GM19023 (cell line): ENCODE measurements around the gene PMM1.
"Not testable (repeated sequence)": the region's sequence is repeated elsewhere in the genome, so short reads cannot be mapped to it uniquely, and the experiment has no call there.

Source experiments
- ATAC-seq: cut with Tn5 transposase; IDR thresholded peaks from one replicate; pipeline ENCODE4 v1.9.1; 2021; ENCODE audit warnings: mild to moderate bottlenecking, moderate library complexity; ENCODE audit not compliant: unreplicated experiment

The PMM1 gene

DNA sequence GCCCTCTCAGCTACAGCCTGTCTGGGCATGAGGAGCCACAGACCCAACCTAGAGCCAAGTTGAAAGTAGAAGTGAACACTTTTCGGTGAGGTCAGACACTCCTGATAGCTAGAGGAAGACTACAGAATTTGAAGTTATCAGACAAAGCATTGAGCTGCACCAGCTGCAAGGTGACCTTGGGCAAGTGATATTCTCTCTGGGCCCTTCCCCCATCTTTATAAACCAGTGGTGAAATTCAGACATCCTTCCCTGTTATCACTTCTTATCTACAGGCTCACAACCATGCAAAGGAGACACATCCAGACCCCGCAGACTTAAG, 8.0 kb upstream of the PMM1 start:
- ATAC-seq = no peak

DNA sequence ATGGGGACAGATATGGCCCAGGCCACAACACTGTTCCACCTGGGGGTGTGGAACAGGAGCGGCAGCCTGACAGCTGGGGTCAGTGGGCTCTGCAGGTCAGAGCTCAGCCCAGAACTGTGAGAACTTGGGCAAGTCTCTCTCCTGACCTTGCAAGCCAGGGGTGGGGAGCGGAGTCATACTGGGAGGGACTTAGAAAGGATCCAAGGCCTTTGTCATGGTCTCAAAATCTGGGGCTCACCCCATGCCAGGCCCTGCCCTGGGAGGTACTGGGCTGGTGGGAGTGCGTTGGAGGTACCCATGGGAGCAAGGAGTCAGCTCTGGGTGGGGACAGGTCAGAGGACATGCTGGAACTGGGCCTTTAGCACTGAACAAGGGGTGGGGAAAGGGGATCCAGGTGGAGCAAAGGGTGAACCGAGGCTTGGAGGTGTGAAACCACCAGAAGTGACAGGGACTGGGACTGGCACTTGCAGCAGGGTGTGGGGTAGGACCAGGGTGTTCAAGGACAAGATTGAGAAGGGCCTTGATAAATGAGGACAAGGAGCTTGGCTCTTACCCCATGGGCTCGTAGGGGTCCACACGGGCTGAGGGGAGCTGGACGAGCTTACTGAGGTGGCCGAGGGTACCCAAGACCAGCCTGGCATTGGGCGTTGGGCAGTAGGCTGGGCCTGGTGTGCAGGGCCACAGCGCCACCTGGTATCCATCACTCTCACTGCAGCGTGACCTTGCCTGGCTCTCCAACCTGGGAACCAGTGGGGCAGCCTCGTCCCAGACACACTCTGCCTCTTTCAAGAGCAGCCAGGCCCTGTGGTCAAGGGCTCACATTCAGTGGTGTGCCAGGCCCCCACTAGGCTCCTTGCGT, 7.4 kb upstream of the PMM1 start:
- ATAC-seq = no peak

- no peak for ATAC-seq
These were observed 6.1 kb upstream of the PMM1 start for GRCh38 chr22:41595703-41596102.

DNA sequence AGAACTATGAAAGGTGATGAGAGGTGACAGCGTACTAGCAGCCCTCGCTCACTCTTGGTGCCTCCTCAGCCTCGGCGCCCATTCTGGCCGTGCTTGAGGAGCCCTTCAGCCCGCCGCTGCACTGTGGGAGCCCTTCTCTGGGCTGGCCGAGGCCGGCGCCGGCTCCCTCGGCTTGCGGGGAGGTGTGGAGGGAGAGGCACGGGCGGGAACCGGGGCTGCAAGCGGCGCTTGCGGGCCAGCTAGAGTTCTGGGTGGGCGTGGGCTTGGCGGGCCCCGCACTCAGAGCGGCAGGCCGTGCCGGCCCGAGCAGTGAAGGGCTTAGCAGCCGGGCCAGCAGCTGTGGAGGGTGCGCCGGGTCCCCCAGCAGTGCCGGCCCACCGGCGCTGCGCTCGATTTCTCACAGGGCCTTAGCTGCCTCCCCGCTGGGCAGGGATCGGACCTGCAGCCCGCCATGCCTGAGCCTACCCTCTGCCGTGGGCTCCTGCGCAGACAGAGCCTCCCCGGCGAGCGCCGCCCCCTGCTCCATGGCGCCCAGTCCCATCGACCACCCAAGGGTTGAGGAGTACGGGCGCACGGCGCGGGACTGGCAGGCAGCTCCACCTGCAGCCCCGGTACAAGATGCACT, 3.8 kb upstream of the PMM1 start:
- ATAC-seq = not testable (repeated sequence)

- ATAC-seq = no peak
These were observed 2.3 kb downstream of the PMM1 start for GRCh38 chr22:41587347-41587723.

- ATAC-seq = no peak
These were observed 3.7 kb downstream of the PMM1 start for GRCh38 chr22:41585898-41586297.

DNA sequence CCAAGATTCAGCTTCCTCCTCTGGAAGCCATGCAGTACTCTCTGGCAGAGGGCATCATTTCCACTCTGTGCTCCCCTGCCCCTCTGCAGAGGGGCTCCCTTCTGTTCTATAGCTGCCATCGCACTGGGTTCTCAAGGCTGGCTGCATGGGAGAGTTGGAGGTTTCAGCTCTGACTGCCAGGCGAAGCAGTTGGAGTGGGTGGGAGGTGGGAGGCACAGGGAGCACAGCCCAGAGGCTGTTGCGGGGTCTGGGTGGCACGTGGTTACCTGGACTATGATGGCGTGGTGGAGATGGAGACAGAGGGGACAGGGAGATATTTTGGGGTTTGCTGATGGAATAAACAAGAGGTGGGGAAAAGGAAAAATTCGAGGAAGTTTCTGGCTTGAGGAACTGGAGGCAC, 4.8 kb downstream of the PMM1 start:
- no peak for ATAC-seq

DNA sequence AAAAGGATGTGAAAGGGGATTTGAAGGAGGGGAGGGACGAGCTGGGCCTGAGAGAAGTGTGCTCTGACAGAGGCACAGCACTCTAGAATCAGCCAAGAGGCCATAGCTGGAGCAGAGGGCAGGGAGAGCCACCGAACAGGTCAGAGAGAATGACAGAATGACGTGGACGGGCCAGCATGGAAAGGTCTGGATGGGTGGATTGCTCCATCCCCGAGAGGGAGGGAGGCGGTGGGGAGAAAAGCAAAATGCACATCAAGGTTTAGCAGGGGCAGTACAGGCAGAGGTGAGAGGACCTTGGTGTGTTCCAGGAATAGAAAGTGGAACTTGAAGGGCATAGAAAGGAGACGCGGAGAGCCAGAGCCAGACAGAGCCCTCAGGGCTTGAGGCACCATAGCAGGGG, 6.9 kb downstream of the PMM1 start:
- ATAC-seq = no peak

DNA sequence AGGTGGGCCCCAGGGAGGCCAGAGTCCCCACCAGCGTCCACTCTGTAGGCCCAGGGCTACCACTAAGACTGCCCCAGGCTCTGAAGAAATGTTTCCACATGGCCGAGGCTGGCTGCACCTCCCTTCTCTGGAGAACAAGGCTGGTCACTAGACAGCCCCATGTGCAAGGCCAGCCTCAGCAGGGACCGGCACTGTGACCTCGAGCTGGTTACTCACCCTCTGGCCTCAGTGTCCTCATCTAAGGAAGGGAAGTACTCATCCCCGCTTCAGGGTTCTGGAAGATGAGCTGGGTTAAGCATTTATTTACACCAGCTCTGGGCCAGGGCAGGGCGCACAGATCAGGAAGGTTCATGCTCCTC, 9.7 kb downstream of the PMM1 start:
- ATAC-seq = no peak

DNA sequence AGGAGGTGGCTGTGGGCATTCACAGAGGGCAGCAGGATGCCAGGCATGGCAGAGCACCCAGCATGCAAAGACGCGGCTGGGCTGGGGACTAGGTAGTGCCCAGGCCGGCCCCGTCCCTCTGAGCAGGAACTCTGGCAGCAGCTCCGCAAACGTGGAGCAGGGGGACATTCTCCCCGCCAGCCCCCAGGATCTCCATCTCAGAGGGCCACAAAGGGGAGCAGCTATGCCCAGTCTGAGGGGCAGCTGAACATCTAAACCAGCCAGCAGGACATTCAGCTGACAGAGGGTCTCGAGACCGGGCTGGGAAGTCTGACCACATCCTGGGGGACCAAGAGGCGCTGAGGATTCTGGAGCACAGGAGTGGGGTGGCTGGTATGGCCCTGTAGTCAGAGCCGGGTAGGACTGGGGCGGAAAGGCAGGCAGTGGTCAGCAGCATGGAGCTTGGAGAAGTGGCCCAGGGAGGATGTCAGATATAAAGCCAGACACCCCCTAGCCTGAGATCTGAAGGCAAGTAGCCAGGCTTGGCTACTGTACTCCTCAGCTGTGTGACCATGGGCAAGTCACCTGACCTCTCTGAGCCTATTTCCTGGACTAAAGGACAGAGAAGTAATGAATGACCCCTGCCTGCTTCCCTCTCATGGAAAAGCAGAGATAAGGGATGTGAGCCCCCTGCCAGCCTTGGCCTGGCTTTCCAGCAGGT, 10.2 kb downstream of the PMM1 start:
- ATAC-seq = no peak

GRCh38 chr22:41578818-41579217, 10.8 kb downstream of the PMM1 start:
- no peak for ATAC-seq

GRCh38 chr22:41578114-41578513, 11.5 kb downstream of the PMM1 start:
- ATAC-seq = no peak

DNA sequence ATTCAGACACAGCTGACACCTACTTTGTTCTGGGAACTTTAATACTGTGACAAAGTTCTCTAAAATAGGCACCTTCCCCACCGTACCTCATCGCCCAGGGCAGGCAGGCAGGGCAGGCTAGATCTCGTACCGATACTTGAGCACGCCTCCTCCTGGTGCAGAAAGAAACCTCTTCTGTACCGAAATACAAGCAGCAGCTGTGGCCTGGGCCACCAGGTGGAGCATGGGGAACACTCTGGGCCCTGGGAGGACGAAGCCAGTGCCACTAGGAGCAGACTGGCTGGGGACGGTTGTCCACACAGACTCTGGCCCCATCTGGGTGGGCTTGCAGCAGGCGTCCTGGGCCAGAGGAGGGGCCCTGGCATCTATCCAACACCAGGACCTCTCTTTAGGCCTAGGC, 12.8 kb downstream of the PMM1 start:
- ATAC-seq = no peak

- no peak for ATAC-seq
These were observed 14.1 kb downstream of the PMM1 start for GRCh38 chr22:41575533-41575932.

DNA sequence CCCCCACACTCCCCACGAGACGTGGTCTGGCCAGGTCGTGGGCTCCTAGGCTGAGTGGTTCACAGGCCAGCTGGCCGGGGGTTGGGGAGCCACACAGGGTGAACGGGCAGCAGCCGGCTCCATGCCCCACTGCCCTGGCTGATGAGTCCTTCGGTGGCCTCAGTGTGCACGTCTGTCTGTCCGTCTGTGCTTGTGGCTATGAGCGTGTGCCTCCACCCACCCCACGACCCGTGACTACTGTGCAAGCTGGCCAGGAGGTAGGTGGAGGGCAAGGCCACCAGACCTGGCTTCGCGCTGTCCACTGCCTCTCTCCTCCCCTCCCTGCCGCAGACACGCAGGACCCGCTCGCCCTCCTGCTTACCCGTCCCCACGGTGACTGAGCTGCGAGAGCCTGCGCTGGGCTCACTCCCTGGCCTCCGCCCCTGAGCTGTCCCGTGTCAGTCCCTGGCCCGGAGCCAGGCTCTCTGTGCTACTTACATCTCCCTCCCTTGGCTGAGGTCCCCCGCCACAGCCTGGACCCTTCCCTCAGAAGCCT, 14.7 kb downstream of the PMM1 start:
- no peak for ATAC-seq

- ATAC-seq = no peak
These were observed 16.0 kb downstream of the PMM1 start for GRCh38 chr22:41573677-41574076.

DNA sequence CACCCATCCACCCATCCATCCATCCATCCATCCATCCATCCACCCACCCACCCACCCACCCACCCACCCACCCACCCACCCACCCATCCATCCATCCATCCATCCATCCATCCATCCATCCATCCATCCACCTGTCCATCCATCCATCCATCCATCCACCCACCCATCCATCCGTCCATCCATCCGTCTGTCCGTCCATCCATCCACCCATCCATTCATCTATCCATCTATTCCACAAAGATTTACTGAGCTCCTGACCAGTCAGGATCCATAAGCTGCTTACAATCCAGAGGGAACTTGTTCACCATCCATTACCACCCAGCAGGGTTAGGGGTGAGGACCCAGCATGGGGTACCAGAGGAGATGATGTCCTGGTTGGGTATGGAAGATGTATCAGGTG, 17.3 kb downstream of the PMM1 start:
- not testable (repeated sequence) for ATAC-seq

DNA sequence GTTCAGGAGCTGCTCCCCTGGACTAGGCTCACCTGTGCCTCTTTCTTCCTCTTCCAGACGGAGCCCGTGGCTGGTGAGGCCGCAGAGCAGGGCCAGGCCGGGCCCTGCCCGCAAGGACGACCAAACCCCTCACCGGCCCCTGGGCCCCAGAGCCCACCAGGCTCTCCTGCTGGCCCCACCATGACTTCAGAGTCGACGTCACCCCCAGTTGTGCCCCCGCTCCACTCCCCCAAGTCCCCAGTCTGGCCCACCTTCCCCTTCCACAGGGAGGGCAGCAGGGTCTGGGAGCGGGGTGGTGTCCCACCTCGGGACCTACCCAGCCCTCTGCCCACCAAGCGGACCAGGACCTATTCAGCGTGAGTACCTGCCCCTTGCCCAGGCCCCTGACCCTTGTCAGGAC, 17.9 kb downstream of the PMM1 start:
- ATAC-seq = no peak

DNA sequence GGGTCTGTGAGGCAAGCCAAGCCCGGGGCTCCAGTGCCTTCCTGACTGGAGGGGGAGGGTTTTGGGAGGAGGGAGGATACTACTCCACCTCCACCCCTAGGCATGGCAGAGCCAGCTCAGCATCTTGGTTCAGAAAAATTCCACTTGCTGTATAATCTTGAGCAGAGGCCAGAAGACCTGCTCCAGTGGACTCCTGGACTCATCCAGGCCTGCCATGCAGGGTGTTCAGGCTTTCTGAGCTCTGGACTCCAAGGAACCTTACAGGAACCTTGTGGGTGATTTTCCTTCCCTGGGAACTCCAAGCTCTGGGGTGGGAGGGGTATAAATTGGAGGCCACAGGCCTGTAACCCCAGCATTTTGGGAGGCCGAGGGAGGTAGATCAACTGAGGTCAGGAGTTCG, 19.4 kb downstream of the PMM1 start:
- ATAC-seq = no peak

GRCh38 chr22:41568811-41569210, 20.8 kb downstream of the PMM1 start:
- ATAC-seq = no peak

DNA sequence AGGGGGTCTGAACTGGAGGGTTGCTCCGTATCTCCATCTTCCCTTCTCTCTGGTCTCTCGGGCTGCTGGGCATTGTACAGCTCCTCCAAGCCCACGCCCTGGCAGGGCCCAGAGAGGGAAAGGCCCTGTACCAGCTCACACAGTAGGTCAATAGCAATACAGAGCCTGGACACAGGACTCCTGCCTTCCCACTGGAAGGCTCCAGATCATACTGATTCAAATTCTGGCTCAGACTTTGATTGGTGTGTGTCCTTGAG, 22.2 kb downstream of the PMM1 start:
- no peak for ATAC-seq

DNA sequence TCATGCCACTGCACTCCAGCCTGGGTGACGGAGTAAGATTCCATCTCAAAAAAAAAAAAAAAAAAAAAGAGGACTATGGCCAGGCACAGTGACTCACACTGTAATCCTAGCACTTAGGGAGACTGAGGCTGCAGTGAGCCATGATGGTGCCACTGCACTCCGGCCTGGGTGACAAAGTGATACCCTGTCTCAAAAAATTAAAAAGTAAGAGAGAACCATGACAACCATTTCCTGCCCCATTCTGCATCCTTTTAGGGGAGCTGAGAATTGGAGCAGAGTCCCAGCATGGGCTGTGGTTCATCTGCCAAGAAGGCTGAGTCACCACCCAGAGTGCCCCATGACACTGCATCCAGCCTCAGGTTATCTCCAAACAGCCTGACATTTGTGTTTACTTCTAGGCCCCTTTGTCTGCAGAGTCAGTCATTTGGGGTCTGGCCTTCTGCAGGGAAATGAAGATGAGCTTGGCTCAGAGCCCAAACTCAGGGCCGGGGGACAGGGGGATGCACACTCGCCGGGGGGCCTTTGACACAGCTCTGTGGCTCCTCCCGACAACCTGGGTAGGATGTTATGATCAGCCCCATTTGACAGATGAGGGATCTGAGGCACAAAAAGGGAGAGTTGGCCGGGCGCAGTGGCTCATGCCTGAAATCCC, 24.1 kb downstream of the PMM1 start:
- ATAC-seq = no peak
